Heart right ventricle (tissue), 16 donors: Measurements from ENCODE around the gene HSPA12A. TPM values are rescaled to one million over a fixed set of nuclear protein-coding genes. Genes with fewer than 3 reads are reported as not detected.

Source experiments
- ATAC-seq, 8 donors: fragments of 200-7000 bp; cut with Tn5 transposase; one replicate each; pipeline ENCODE4 v1.9.1; 2020; ENCODE audit warnings: mild to moderate bottlenecking in 8 of 8, moderate library complexity in 8 of 8, moderate number of reproducible peaks in 1 of 8
- DNase-seq, 2 donors: peaks; one replicate each; pipeline ENCODE4 v3.0.0-alpha.2; 2020
- H3K27ac ChIP-seq, 10 donors: fragments of 200-600 bp; sonication (generic) in 2 of 10; one replicate each; pipeline versions ENCODE4 v1.5.0 to v1.8.0; 2020 to 2022; ENCODE audit warnings: mild to moderate bottlenecking in 3 of 10
- H3K27me3 ChIP-seq, 7 donors: fragments of 200-600 bp; one replicate each; pipeline ENCODE4 v1.8.0; 2021 to 2022; ENCODE audit warnings: mild to moderate bottlenecking in 2 of 7
- H3K36me3 ChIP-seq, 9 donors: fragments of 200-600 bp; sonication (generic) in 1 of 9; one replicate each; pipeline versions ENCODE4 v1.5.0 to v1.8.0; 2020 to 2022; ENCODE audit warnings: mild to moderate bottlenecking in 2 of 9
- H3K4me1 ChIP-seq, 9 donors: fragments of 200-600 bp; sonication (generic) in 1 of 9; one replicate each; pipeline versions ENCODE4 v1.5.0 to v1.8.0; 2020 to 2022; ENCODE audit warnings: mild to moderate bottlenecking in 4 of 9
- H3K4me3 ChIP-seq, 10 donors: fragments of 200-600 bp; sonication (generic) in 2 of 10; one replicate each; pipeline versions ENCODE4 v1.5.0 to v1.8.0; 2020 to 2022; ENCODE audit warnings: mild to moderate bottlenecking in 7 of 10, moderate library complexity in 2 of 10
- H3K9me3 ChIP-seq, 11 donors: fragments of 200-600 bp in 10 of 11; sonication (generic) in 2 of 11; one replicate each; pipeline versions ENCODE4 v1.5.0 to v1.8.0; 2013 to 2022; ENCODE audit warnings: mild to moderate bottlenecking in 2 of 11, control low read depth in 1 of 11, moderate library complexity in 1 of 11
- CTCF ChIP-seq, 9 donors: fragments of 200-600 bp; sonication (generic) in 2 of 9; IDR thresholded peaks; one replicate each; pipeline versions ENCODE4 v1.5.0 to v1.8.0; 2021 to 2022; ENCODE audit warnings: antibody characterized with exemption in 9 of 9, mild to moderate bottlenecking in 5 of 9, moderate library complexity in 1 of 9
- WGBS, 2 donors: extraction: QIAGEN DNeasy Blood & Tissue Kit; methylation state at CpG; one replicate each; pipeline ENCODE4 v1.1.7; 2013; ENCODE audit warnings: inconsistent platforms in 1 of 2; 5-methylcytosine and 5-hydroxymethylcytosine counted together
- intact Hi-C, 10 donors: fragments of 100-400 bp; cut with DNase I; formaldehyde crosslinking; loops; one replicate each; pipeline versions ENCODE4 v1.11.1 to v1.14.2; 2022
- polyA plus RNA-seq, 2 donors: library from polyadenylated mRNA; stranded (reverse); fragments of 200-250 nt; gene quantifications; one replicate each; pipeline ENCODE4 v1.2.3, GENCODE V29; 2013
- total RNA-seq, 10 donors: library from RNA; stranded (reverse); fragmentation: NEBNext Ultra II Directional in 3 of 10; extraction: Animal tissue kit (Norgen Biotek cat#: 25700) in 3 of 10; gene quantifications; one replicate each; pipeline versions ENCODE4 v1.2.1 to v1.2.4, GENCODE V29; 2021 to 2023
- donor health status: Arrhythmogenic right ventricular cardiomyopathy.
- donor health status: ischemic (EF 13 %, LVEDD 7.1; RV severe dilation, severe dysfunction).
- donor health status: healthy with polysubstance abuse.
- donor health status: DM: no; HTN: yes; CAD: no.
- donor health status: DM: no; HTN: no; CAD: no.
- donor health status: ischemic (EF 25% LVEDD 6.9; RV normal size, moderate dysfunction).
- donor health status: ischemic (EF 25% LVEDD 5.7; RV mildly dilated, moderate dysfunction).
- donor health status: healthy.
- donor health status: DM: yes; HTN: yes; CAD: no.
- donor health status: Ischemic cardiomyopathy.
- donor health status: ischemic (EF 35%, LVEDD 5.7; RV mildly dilated, moderate dysfunction).
- donor health status: nonischemic (EF 11% LVEDD 7.7; RV severe dilation, severe dysfunction).
- donor health status: DM: yes; HTN: yes; CAD: no.
- donor health status: PGD.
- donor health status: ischemic (EF 29% LVEDD 5.4; RV normal size, mild dysfunction).
- donor health status: nonischemic (EF 23%, LVEDD 6.1; RV moderate dilation, normal function).

HSPA12A gene
- total and polyA plus RNA-seq, 12 donors = 5.1 to 18.1 (median 10.2) TPM

GRCh38 chr10:116748471-116748870 is 6.1 kb upstream of the HSPA12A start:
- Histone ChIP-seq H3K27ac (no peak overlapping the region), H3K4me1 (peaks cover 0 to 4% (median 1%) of the 10 kb centered on the region in 9 donors), H3K27me3 (peaks cover 0 to 24% (median 1%) of the 10 kb centered on the region in 7 donors), H3K36me3 (no peaks in the 10 kb centered on the region), H3K4me3 (no peak overlapping the region), H3K9me3 (no peaks in the 10 kb centered on the region)
- no peak for ATAC-seq
- DNase-seq = no peak
- no peak for TF ChIP-seq CTCF (IDR thresholded peaks at IDR 0.05)
- 91 to 100% methylated on average over 1 of the region's 1 CpG for WGBS, 2 donors
- intact Hi-C loops = loop anchor here in 2 of 10 donors (10.0 kb wide), 2 partner anchors 54 to 64 kb away; no protein-coding TSS in a partner anchor

GRCh38 chr10:116748041-116748440 is 5.7 kb upstream of the HSPA12A start:
- no peak overlapping the region for H3K27ac ChIP-seq
- H3K9me3 ChIP-seq = no peaks in the 10 kb centered on the region
- ATAC-seq = peak in 2 of 8 donors; percentile 36 to 52
- 70 to 81% methylated on average over 1 of the region's 1 CpG for WGBS, 2 donors
- H3K4me1 ChIP-seq = peaks cover 0 to 6% (median 5%) of the 10 kb centered on the region in 9 donors
- H3K27me3 ChIP-seq = peaks cover 0 to 28% (median 5%) of the 10 kb centered on the region in 7 donors
- H3K4me3 ChIP-seq = no peak overlapping the region
- DNase-seq = no peak
- no peaks in the 10 kb centered on the region for H3K36me3 ChIP-seq
- no peak for TF ChIP-seq CTCF (IDR thresholded peaks at IDR 0.05)
- intact Hi-C loops = loop anchor here in 2 of 10 donors (10.0 kb wide), 2 partner anchors 53 to 63 kb away; no protein-coding TSS in a partner anchor

- no peak for TF ChIP-seq CTCF (IDR thresholded peaks at IDR 0.05)
- H3K4me3 ChIP-seq = no peak overlapping the region
- 74 to 87% methylated on average over 7 of the region's 7 CpGs for WGBS, 2 donors
- intact Hi-C loops = loop anchor here in 2 of 10 donors (10.0 kb wide), 2 partner anchors 53 to 63 kb away; no protein-coding TSS in a partner anchor
- peaks cover 0 to 9% (median 7%) of the 10 kb centered on the region in 9 donors for H3K4me1 ChIP-seq
- H3K36me3 ChIP-seq = no peaks in the 10 kb centered on the region
- H3K9me3 ChIP-seq = no peaks in the 10 kb centered on the region
- no peak overlapping the region for H3K27ac ChIP-seq
- ATAC-seq = no peak
- no peak for DNase-seq
- H3K27me3 ChIP-seq = peaks cover 0 to 34% (median 7%) of the 10 kb centered on the region in 7 donors
Measured at GRCh38 chr10:116747325-116747724, 5.0 kb upstream of the HSPA12A start.

GRCh38 chr10:116744885-116745284 is 2.5 kb upstream of the HSPA12A start:
- WGBS, 2 donors = 78 to 82% methylated on average over 6 of the region's 6 CpGs
- Histone ChIP-seq H3K9me3 (no peaks in the 10 kb centered on the region), H3K27me3 (peaks cover 0 to 56% (median 18%) of the 10 kb centered on the region in 7 donors), H3K36me3 (no peaks in the 10 kb centered on the region), H3K4me3 (no peak overlapping the region), H3K27ac (no peak overlapping the region), H3K4me1 (peaks cover 3 to 19% (median 17%) of the 10 kb centered on the region in 9 donors)
- no peak for TF ChIP-seq CTCF (IDR thresholded peaks at IDR 0.05)
- intact Hi-C loops = loop anchor here in 4 of 10 donors (5.0 to 10.0 kb wide), 3 partner anchors 50 to 60 kb away; no protein-coding TSS in a partner anchor
- DNase-seq (no peak), ATAC-seq (no peak)
